Measurements from ENCODE around the gene SLC9B1.

DNA sequence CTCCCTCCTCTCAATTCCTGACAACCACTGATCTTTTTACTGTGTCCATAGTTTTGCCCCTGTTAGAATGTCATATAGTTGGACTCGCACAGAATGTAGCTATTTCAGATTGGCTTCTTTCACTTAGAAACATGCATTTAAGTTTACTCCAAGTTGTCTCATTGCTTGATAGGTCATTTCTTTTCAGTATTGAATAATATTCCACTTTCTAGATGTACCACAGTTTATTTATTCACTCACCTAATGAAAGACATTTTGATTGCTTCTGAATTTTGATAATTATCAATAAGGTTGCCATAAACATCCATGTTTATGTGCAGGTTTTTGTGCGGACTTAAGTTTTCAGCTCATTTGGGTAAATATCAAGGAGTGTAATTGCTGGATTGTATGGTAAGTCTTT lies 38.5 kb downstream of the SLC9B1 start:
- TF ChIP-seq CTCF (optimal IDR thresholded peaks at IDR 0.05 in 1 of 3, IDR thresholded peaks at IDR 0.05 in 1 of 3, conservative IDR thresholded peaks at IDR 0.05 in 1 of 3; ENCODE audit: extremely low read depth in 1 of 3, insufficient read depth in 2 of 3, low read length in 3 of 3) (no peak), EZH2 (IDR thresholded peaks at IDR 0.05; ENCODE audit: low read length) (no peak)
